K562 (cell line): ENCODE data around the gene ISYNA1. TPM values are rescaled to one million over a fixed set of nuclear protein-coding genes. Genes with fewer than 3 reads are reported as not detected.

ENCODE experiments used
- ATAC-seq: fragments of 200-7000 bp; cut with Tn5 transposase; 3 replicates; pipeline ENCODE4 v1.9.1; 2020; ENCODE audit warnings: moderate library complexity
- BruUV-seq: library from RNA; stranded (reverse); fragments of 400-500 nt; replicated peaks from 2 replicates; lab custom pipeline; 2021; lab: Mats Ljungman, UMichigan
- CTCF ChIA-PET: fragments of 300-600 bp; formaldehyde crosslinking; extraction: SDS; loops from one replicate; lab custom pipeline; 2021; ENCODE audit warnings: low intra/inter-chr PET ratio; lab: Yijun Ruan, JAX
- POLR2A ChIA-PET: fragments of 300-600, 350-650 bp; sonication (Branson Sonifier 250); formaldehyde crosslinking; extraction: SDS; loops from one replicate; lab custom pipeline; 2021; ENCODE audit warnings: antibody characterized with exemption, inconsistent platforms; lab: Yijun Ruan, JAX
- DNase-seq, 4 experiments: peaks; one replicate each; pipeline versions ENCODE4 v3.0.0 to v3.0.0-alpha.2; 2011 to 2018; ENCODE audit warnings: low spot score in 3 of 4, mixed read lengths in 3 of 4; ENCODE audit errors: extremely low read depth in 1 of 4
- FAIRE-seq: peaks from 2 replicates; lab custom pipeline; 2011; peaks lifted over from hg19 to GRCh38; lab: Jason Lieb, UNC
- H2AFZ ChIP-seq: 2 replicates; pipeline ENCODE4 v1.6.0; 2011; ENCODE audit warnings: low read depth, low read length, control low read depth, inconsistent platforms
- H3K27ac ChIP-seq: fragments of 200-600 bp; 3 replicates; pipeline ENCODE4 v1.8.0; 2011; ENCODE audit warnings: low read depth, mild to moderate bottlenecking, control low read depth, inconsistent platforms, low read length, moderate library complexity, mixed read lengths; ENCODE audit errors: extremely low read depth
- H3K27me3 ChIP-seq, 2 experiments: fragments of 300-600 bp in 1 of 2; 2 replicates in 1 of 2; 3 replicates in 1 of 2; pipeline versions ENCODE4 v1.6.0 to v1.8.0; 2011; ENCODE audit warnings: inconsistent platforms in 2 of 2, low read length in 2 of 2, mild to moderate bottlenecking in 1 of 2, mixed read lengths in 1 of 2, moderate library complexity in 1 of 2; ENCODE audit not compliant: control insufficient read depth in 2 of 2, insufficient read depth in 2 of 2
- H3K36me3 ChIP-seq: fragments of 300-600 bp; 3 replicates; pipeline ENCODE4 v1.8.0; 2011; ENCODE audit warnings: mild to moderate bottlenecking, low read length, inconsistent platforms; ENCODE audit not compliant: control insufficient read depth, insufficient read depth
- H3K4me1 ChIP-seq, 2 experiments: fragments of 200-600 bp in 1 of 2; replicated peaks in 1 of 2; 2 replicates in 1 of 2; 3 replicates in 1 of 2; pipeline versions ENCODE4 v1.5.1 to v1.8.0; 2011; ENCODE audit warnings: inconsistent platforms in 2 of 2, low read length in 2 of 2, mild to moderate bottlenecking in 1 of 2, mixed read lengths in 1 of 2, moderate library complexity in 1 of 2; ENCODE audit not compliant: control insufficient read depth in 2 of 2, insufficient read depth in 2 of 2
- H3K4me2 ChIP-seq: 2 replicates; pipeline ENCODE4 v1.6.1; 2011; ENCODE audit warnings: low read length, control low read depth, inconsistent platforms, mixed read lengths; ENCODE audit not compliant: insufficient read depth
- H3K4me3 ChIP-seq: fragments of 200-600 bp; sonication (generic), shearing (Covaris generic); 2 replicates; pipeline ENCODE4 v1.5.1; 2016; ENCODE audit warnings: control low read depth, inconsistent platforms
- H3K79me2 ChIP-seq: fragments of 200-600 bp; 3 replicates; pipeline ENCODE4 v1.8.0; 2011; ENCODE audit warnings: low read length, inconsistent platforms; ENCODE audit not compliant: control insufficient read depth, insufficient read depth
- H3K9ac ChIP-seq, 2 experiments: 2 replicates each; pipeline versions ENCODE4 v1.6.0 to v1.6.1; 2011; ENCODE audit warnings: low read depth in 2 of 2, low read length in 2 of 2, control low read depth in 1 of 2, inconsistent platforms in 1 of 2, mild to moderate bottlenecking in 1 of 2, mixed read lengths in 1 of 2; ENCODE audit not compliant: insufficient read depth in 1 of 2
- H3K9me1 ChIP-seq: one replicate; pipeline ENCODE4 v1.6.0; 2011; ENCODE audit warnings: inconsistent platforms, mild to moderate bottlenecking, low read length, moderate library complexity; ENCODE audit not compliant: control insufficient read depth, insufficient read depth
- H3K9me3 ChIP-seq: replicated peaks from 2 replicates; pipeline ENCODE4 v1.5.1; 2011; ENCODE audit warnings: low read depth, low read length, inconsistent platforms; ENCODE audit not compliant: control insufficient read depth, insufficient read depth
- H4K20me1 ChIP-seq: replicated peaks from 2 replicates; pipeline ENCODE4 v1.6.1; 2011; ENCODE audit warnings: low read length, inconsistent platforms, mixed read lengths; ENCODE audit not compliant: control insufficient read depth, insufficient read depth
- ETS1 ChIP-seq: conservative IDR thresholded peaks from 2 replicates; pipeline ENCODE4 v1.6.1; 2011; ENCODE audit warnings: low read depth, mild to moderate bottlenecking, low read length; ENCODE audit not compliant: control insufficient read depth
- FOXA3 ChIP-seq, 2 experiments: fragments of 450-650 bp in 1 of 2; sonication (generic) in 1 of 2; formaldehyde crosslinking; IDR thresholded peaks in 1 of 2; conservative IDR thresholded peaks in 1 of 2; 2 replicates each; pipeline versions ENCODE4 v1.4.0 to v1.8.0; 2020 to 2022; ENCODE audit warnings: mild to moderate bottlenecking in 2 of 2, missing genetic modification reagents in 1 of 2
- FOXP1 ChIP-seq: sonication (generic); formaldehyde crosslinking; IDR thresholded peaks from 2 replicates; pipeline ENCODE4 v1.8.0; 2022; ENCODE audit warnings: mild to moderate bottlenecking, missing genetic modification reagents
- PHF20 ChIP-seq: fragments of 450-650 bp; IDR thresholded peaks from 2 replicates; pipeline ENCODE4 v1.6.1; 2018; ENCODE audit not compliant: partially characterized antibody
- POLR2G ChIP-seq: fragments of 200-400 bp; formaldehyde crosslinking; IDR thresholded peaks from 2 replicates; pipeline ENCODE4 v1.6.1; 2017; ENCODE audit warnings: low read depth, mild to moderate bottlenecking, antibody characterized with exemption, low read length, moderate library complexity
- RBFOX2 ChIP-seq: fragments of 200-400 bp; formaldehyde crosslinking; IDR thresholded peaks from 2 replicates; pipeline ENCODE4 v1.6.1; 2017; ENCODE audit warnings: low read depth, mild to moderate bottlenecking, low read length, moderate library complexity
- SMAD3 ChIP-seq: fragments of 450-650 bp; formaldehyde crosslinking; conservative IDR thresholded peaks from 2 replicates; pipeline ENCODE4 v1.4.0; 2020; ENCODE audit warnings: mild to moderate bottlenecking
- SPI1 ChIP-seq: IDR thresholded peaks from 2 replicates; pipeline ENCODE4 v1.6.1; 2011; ENCODE audit warnings: low read depth, low read length, control low read depth, borderline replicate concordance
- SRSF7 ChIP-seq: fragments of 200-400 bp; formaldehyde crosslinking; optimal IDR thresholded peaks from 2 replicates; pipeline ENCODE3; 2017; ENCODE audit warnings: mild to moderate bottlenecking, low read depth, low read length
- STAG1 ChIP-seq: sonication (generic); formaldehyde crosslinking; IDR thresholded peaks from 2 replicates; pipeline ENCODE4 v1.5.0; 2020; ENCODE audit warnings: missing genetic modification reagents, borderline replicate concordance
- SUPT5H ChIP-seq: fragments of 450-650 bp; IDR thresholded peaks from 2 replicates; pipeline ENCODE4 v1.6.1; 2016
- TAF15 ChIP-seq: fragments of 200-400 bp; formaldehyde crosslinking; IDR thresholded peaks from 2 replicates; pipeline ENCODE4 v1.6.1; 2017; ENCODE audit warnings: mild to moderate bottlenecking, low read depth, low read length, moderate library complexity
- TFAP4 ChIP-seq: sonication (generic); formaldehyde crosslinking; IDR thresholded peaks from 2 replicates; pipeline ENCODE4 v1.8.0; 2022; ENCODE audit warnings: missing genetic modification reagents, mild to moderate bottlenecking, moderate library complexity, borderline replicate concordance
- ZBTB9 ChIP-seq: fragments of 450-650 bp; formaldehyde crosslinking; IDR thresholded peaks from 2 replicates; pipeline ENCODE4 v1.4.0; 2020; ENCODE audit warnings: mild to moderate bottlenecking, moderate library complexity
- ZNF143 ChIP-seq: sonication (generic); formaldehyde crosslinking; IDR thresholded peaks from 2 replicates; pipeline ENCODE4 v1.9.0; 2022; ENCODE audit warnings: mild to moderate bottlenecking, missing genetic modification reagents
- ZNF263 ChIP-seq: sonication (generic); formaldehyde crosslinking; IDR thresholded peaks from 2 replicates; pipeline ENCODE4 v1.8.0; 2022; ENCODE audit warnings: mild to moderate bottlenecking, missing genetic modification reagents, borderline replicate concordance
- ZNF57 ChIP-seq: fragments of 450-650 bp; formaldehyde crosslinking; IDR thresholded peaks from 2 replicates; pipeline ENCODE4 v1.4.0; 2020; ENCODE audit warnings: mild to moderate bottlenecking, moderate library complexity
- ZNF75A ChIP-seq: fragments of 450-650 bp; formaldehyde crosslinking; IDR thresholded peaks from 2 replicates; pipeline ENCODE4 v1.4.0; 2020; ENCODE audit warnings: mild to moderate bottlenecking
- WGBS: fragments of 100-300 bp; shearing (Covaris generic); methylation state at CpG from one replicate; pipeline ENCODE4 v1.1.6; 2016; ENCODE audit warnings: low coverage, mixed read lengths; ENCODE audit not compliant: insufficient coverage; ENCODE audit errors: missing lambda C conversion rate; 5-methylcytosine and 5-hydroxymethylcytosine counted together
- in situ Hi-C: fragments of 300-500 bp; cut with MboI; formaldehyde crosslinking; loops from 4 replicates; pipeline ENCODE4 v1.15.0; 2018; ENCODE audit warnings: inconsistent platforms, mixed read lengths
- intact Hi-C: fragments of 100-400 bp; cut with micrococcal nuclease; formaldehyde crosslinking; loops from 2 replicates; pipeline ENCODE4 v1.14.2; 2022
- polyA plus RNA-seq, 8 experiments: library from polyadenylated mRNA; depleted of rRNA in 4 of 8; stranded (reverse) in 5 of 8; unstranded in 3 of 8; fragments of >200 nt; fragmentation: Nextera tagmentation in 2 of 8; fragmentation: Illumina TruSeq in 1 of 8; extraction: Ambion mirVana in 2 of 8; extraction: Trizol in 1 of 8; gene quantifications; 2 replicates each; pipeline versions ENCODE4 v1.2.1 to v1.2.3, GENCODE V29; 2011 to 2014; ENCODE audit warnings: inconsistent platforms in 1 of 8, missing spikeins in 1 of 8
- total RNA-seq, 7 experiments: library from RNA; depleted of rRNA in 6 of 7; stranded (reverse); fragments of >200 nt in 6 of 7; fragmentation: Illumina TruSeq in 2 of 7; extraction: Trizol in 2 of 7; gene quantifications; 2 replicates each; pipeline versions ENCODE4 v1.2.1 to v1.2.3, GENCODE V29; 2011 to 2021; ENCODE audit warnings: low replicate concordance in 1 of 7

ISYNA1 gene
- total and polyA plus RNA-seq, 9 of the 15 experiments (the other 6 are each of a cell fraction or from before 2014, with no cell fraction given), result 21.8 to 460 (median 93.2) TPM

GRCh38 chr19:18435842-18436670, 1.9 kb downstream of the ISYNA1 start:
- Histone ChIP-seq H3K27ac (peak overlapping the region; percentile 94), H4K20me1 (peaks cover 9% of the 10 kb centered on the region), H3K9me3 (no peaks in the 10 kb centered on the region), H3K4me2 (peak overlapping the region; percentile 86), H2AFZ (no peak overlapping the region), H3K36me3 (peaks cover 48% of the 10 kb centered on the region), H3K4me3 (peak overlapping the region; percentile 77), H3K9ac (peak overlapping the region; percentile 67 to 87), H3K9me1 (peaks cover 3% of the 10 kb centered on the region), H3K79me2 (peaks cover 56% of the 10 kb centered on the region), H3K4me1 (peaks cover 52 to 96% of the 10 kb centered on the region in 2 experiments), H3K27me3 (no peaks in the 10 kb centered on the region)
- ChIA-PET POLR2A (interaction anchor here (0.6 to 1.8 kb wide), 5 partner anchors 12 to 158 kb away, joined by 3 to 4 read pairs (median 4); partner anchors contain the start of genes GDF15, JUND and LSM4), CTCF (no interaction called here)
- FAIRE-seq (no peak), ATAC-seq (no peak), DNase-seq (no peak)
- no TSS peak for BruUV-seq
- in situ Hi-C loops (no loop called here), intact Hi-C loops (no loop called here)
- 88% methylated on average over 42 of the region's 46 CpGs for WGBS
- TF ChIP-seq SMAD3, result no peak
- TF ChIP-seq SUPT5H, result 0 out of 2 replicates have a peak, but pooled peaks have one; percentile 33
- TF ChIP-seq RBFOX2, result peak; percentile 1; the same call in 1 of the 2 replicates
- 0 out of 2 replicates have a peak, but pooled peaks have one; percentile 43 for TF ChIP-seq FOXP1 (CRISPR knock-in tag)
- no peak for TF ChIP-seq SRSF7
- TF ChIP-seq PHF20, result no peak
- 0 out of 2 replicates have a peak, but pooled peaks have one; percentile 28 for TF ChIP-seq ZNF143
- no peak for TF ChIP-seq ZNF75A (CRISPR knock-in tag)
- 0 out of 2 replicates have a peak, but pooled peaks have one; percentile 11 for TF ChIP-seq ETS1
- no peak for TF ChIP-seq ZNF57
- TF ChIP-seq STAG1 (CRISPR knock-in tag), result no peak
- 0 out of 2 replicates have a peak, but pooled peaks have one; percentile 5 for TF ChIP-seq TFAP4
- TF ChIP-seq ZBTB9 (CRISPR knock-in tag), result no peak
- TF ChIP-seq ZNF263 (CRISPR knock-in tag), result 0 out of 2 replicates have a peak, but pooled peaks have one; percentile 9
- peak in 1 of 2 experiments; percentile 48; a peak in 1 of 4 replicates for TF ChIP-seq FOXA3 (CRISPR knock-in tag; conservative IDR thresholded peaks at IDR 0.05 in 1 of 2, IDR thresholded peaks at IDR 0.05 in 1 of 2)
- TF ChIP-seq POLR2G, result peak; percentile 8; the same call in 1 of the 2 replicates
- TF ChIP-seq SPI1, result peak; percentile 37; the same call in 1 of the 2 replicates
- 0 out of 2 replicates have a peak, but pooled peaks have one; percentile 24 for TF ChIP-seq TAF15
